GM04504 (cell line): ENCODE results near the gene NYAP1.
"Not testable (repeated sequence)": the region's sequence is repeated elsewhere in the genome, so short reads cannot be mapped to it uniquely, and the experiment has no call there.

Experiments used
- DNase-seq: peaks from one replicate; pipeline ENCODE4 v3.0.0-alpha.2; 2012; ENCODE audit warnings: low read depth

The NYAP1 gene

GRCh38 chr7:100483090-100483721, 521 bp upstream of the NYAP1 start:
- DNase-seq: no peak

- DNase-seq: no peak
Observed at GRCh38 chr7:100484673-100485045, 932 bp downstream of the NYAP1 start.

GRCh38 chr7:100485471-100485876, 1.7 kb downstream of the NYAP1 start:
- DNase-seq: no peak

GRCh38 chr7:100486111-100486636, 2.4 kb downstream of the NYAP1 start:
- DNase-seq: no peak

GRCh38 chr7:100486753-100487446, 3.2 kb downstream of the NYAP1 start:
- DNase-seq: no peak

GRCh38 chr7:100488333-100489095, 4.8 kb downstream of the NYAP1 start:
- DNase-seq: no peak

GRCh38 chr7:100489121-100489520, 5.4 kb downstream of the NYAP1 start:
- DNase-seq: no peak

- DNase-seq: peak; percentile 71
Observed at GRCh38 chr7:100489824-100490223, 6.1 kb downstream of the NYAP1 start.

- no peak for DNase-seq
Observed at GRCh38 chr7:100490483-100491191, 6.9 kb downstream of the NYAP1 start.

GRCh38 chr7:100491192-100491578, 7.5 kb downstream of the NYAP1 start:
- DNase-seq: no peak

GRCh38 chr7:100492738-100493475, 9.2 kb downstream of the NYAP1 start:
- DNase-seq: no peak

GRCh38 chr7:100493476-100494264, 9.9 kb downstream of the NYAP1 start:
- no peak for DNase-seq

GRCh38 chr7:100496509-100496908, 12.8 kb downstream of the NYAP1 start:
- DNase-seq: no peak

GRCh38 chr7:100500743-100501142, 17.0 kb downstream of the NYAP1 start:
- DNase-seq: not testable (repeated sequence)

- DNase-seq: not testable (repeated sequence)
Observed at GRCh38 chr7:100504031-100504430, 20.3 kb downstream of the NYAP1 start.

- DNase-seq: no peak
Observed at GRCh38 chr7:100504887-100505611, 21.3 kb downstream of the NYAP1 start.

GRCh38 chr7:100506356-100506923, 22.7 kb downstream of the NYAP1 start:
- DNase-seq: no peak

- DNase-seq: peak; percentile 52
Observed at GRCh38 chr7:100509231-100509630, 25.5 kb downstream of the NYAP1 start.

- no peak for DNase-seq
Observed at GRCh38 chr7:100510437-100511239, 26.9 kb downstream of the NYAP1 start.
